ENCODE results near the gene ALK.

Gene ALK

DNA sequence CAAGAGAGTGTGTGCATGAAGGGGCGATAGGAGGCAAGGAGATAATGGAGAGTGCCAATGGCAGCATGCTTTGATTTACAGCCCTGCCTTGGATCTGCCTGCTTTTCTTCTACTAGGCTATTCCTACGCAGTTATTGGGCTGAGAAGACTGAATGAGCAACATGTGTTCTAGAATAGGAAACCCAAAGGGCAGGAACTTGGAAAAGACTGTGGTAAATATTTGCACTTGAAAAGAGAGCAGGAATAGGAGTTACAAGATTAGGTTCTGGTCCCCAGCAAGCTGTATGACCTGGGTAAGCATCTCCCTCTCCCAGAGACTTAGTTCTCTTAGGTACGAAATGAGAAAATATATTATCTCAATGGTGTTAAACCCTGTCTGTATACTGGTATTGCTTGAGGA lies 438.5 kb downstream of the ALK start:
- DNase-seq (ENCODE audit: low read depth, low spot score) = no peak
- no peak overlapping the region for H3K27ac ChIP-seq

DNA sequence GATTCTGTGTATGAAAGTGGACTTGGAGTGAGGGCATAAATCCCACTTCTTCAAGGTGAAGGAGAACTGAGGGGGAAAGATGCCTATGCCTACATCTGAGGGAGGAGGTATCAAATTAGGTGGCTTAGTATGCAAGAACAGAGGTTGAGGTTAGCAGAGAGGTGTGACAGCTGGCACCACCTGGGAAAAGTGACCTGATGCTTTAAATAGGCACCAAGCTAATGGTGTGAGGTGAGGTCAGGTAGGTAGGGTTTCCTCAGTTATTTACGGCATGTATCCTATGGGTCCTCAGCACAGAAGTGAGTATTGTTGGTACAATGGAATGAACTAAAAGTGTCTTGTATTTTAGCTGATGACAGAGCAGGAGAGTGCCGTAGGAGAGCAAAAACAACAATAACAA lies 439.0 kb downstream of the ALK start:
- no peak for DNase-seq (ENCODE audit: low read depth, low spot score)
- H3K27ac ChIP-seq = no peak overlapping the region

DNA sequence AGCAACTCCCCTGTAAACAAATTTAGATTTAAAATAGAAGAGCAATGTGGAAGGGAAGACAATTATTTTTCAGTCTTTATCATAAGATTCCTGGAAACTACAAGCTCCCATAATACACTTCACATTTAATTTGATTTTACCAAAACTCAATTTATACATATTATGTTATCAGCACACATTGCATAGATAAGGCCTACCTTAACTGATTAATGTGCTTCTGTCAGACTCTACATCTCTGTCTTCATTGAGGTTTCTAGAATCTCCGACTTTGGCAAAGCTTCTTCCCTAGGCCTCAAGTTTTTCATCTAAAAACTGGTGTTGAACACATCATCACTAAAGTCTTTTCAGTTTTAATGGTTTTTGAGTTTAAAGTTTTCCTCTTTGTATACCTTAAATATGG lies 440.1 kb downstream of the ALK start:
- H3K27ac ChIP-seq = no peak overlapping the region
- no peak for DNase-seq (ENCODE audit: low read depth, low spot score)

DNA sequence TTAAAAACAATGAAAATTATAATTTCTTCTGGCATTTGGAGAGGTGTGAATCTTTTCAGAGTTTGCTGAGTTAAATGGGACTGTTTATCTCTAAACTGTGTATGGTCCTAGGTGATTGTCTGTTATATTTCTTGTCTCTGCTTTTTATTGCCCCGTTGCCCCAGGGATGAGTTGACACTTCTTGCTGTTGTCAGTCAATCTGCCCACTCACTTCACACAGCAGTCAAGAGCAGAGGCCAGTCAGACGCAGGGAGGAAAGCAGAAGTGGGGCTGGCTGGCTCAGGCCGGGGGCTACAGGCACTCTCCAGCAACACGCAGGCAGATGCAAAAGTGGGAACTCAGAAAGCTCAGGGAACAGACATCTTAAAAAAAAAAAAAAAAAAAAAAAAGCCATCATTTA lies 441.0 kb downstream of the ALK start:
- no peak for DNase-seq (ENCODE audit: low read depth, low spot score)

DNA sequence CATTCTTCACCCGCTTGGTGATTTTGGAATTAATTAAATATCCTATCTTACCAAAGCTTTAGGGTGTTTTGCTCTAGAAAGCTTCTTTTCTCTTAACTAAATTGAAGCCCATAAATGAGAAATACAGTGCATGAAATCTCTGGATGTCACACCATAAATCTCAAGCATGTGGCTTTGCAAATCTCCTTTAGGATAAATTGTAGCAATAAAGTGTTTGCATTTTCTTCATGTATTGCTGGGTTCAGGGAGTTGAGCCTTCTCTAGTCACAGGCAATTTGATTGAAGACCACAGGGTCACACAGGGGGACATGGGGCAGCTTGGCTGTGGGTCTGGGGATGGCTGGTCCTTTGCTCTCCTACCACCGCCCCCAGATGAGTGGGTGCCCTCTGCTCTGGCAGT lies 442.0 kb downstream of the ALK start:
- no peak overlapping the region for H3K27ac ChIP-seq
- no peak for DNase-seq (ENCODE audit: low read depth, low spot score)

More for the DNA sequence above, 441.0 kb downstream of the ALK start:
- H3K27ac ChIP-seq = no peak overlapping the region

DNA sequence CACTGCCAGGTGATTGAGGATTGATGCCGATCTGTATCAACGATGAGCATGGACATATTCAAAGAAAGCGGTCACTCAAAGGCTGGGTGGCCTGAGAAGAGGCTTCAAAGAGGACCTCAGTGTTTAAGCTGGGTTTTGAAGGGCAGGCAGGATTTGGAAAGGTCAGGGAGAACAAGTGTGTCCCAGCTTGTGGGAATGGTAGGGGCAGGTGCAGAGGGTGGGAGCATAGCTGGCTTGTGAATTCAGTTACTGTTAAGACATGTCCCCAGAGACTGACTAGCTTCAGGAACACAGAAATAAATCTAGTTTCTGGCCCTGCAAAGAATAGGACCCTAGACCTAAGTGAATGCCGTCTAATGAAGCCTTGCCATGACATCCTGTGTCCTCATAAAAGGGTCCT lies 442.7 kb downstream of the ALK start:
- no peak for DNase-seq (ENCODE audit: low read depth, low spot score)
- H3K27ac ChIP-seq = no peak overlapping the region

DNA sequence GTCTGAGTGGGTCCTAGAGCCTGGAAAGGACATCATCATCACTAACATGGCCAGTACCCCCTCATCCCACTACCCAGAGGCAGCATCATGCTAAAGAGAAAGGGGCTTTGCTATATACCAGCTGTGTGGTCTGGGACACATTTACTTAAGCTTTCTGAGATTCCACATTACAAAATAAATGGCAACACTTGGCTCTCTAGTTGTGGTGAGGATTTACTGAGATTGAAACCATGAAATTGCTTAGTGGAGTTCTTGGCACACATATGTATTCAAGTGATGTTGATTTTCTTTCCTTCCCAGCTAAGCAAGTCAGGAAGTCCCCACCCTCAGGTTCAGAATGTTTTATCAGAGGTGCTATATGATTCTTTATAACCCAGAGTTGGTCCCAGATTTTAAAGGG lies 444.2 kb downstream of the ALK start:
- no peak for DNase-seq (ENCODE audit: low read depth, low spot score)
- H3K27ac ChIP-seq = no peak overlapping the region

DNA sequence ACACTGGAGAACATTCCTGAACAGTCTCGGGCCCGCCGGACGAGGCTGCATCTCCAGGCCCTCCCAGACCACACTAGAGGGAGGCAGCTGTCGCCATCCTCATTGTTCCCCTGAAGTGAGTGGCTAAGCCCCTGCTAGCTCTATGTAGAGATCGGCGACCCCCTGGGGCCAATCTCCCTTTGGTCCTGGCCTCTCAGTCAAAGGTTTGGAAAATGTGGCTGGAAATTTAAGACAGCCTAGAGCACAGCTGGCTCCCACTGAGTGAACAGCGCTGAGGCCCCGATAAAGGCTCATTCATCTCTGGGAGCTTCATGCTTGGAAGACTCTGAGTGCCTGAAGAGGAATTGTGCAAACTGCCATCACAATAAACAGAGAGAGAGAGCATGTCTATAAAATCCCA lies 445.9 kb downstream of the ALK start:
- no peak for DNase-seq (ENCODE audit: low read depth, low spot score)
- H3K27ac ChIP-seq = no peak overlapping the region

DNA sequence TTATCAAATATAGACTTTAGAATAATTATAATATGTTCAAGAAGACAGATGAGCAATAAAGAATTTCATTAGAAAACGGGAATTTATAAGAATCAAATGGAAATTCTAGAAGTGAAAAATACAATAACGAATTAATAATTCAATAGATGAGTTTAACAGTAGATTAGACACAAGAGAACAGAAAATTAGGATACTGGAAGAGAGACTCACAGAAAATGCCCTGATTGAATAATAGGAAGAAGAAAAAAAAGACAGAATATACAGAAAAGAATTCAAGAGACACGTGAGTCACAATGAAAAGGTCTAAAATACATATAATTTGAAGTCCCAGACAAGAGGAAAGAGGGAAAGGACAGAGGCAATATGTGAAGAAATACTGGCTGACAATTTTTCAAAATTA lies 451.4 kb downstream of the ALK start:
- no peak overlapping the region for H3K27ac ChIP-seq
- no peak for DNase-seq (ENCODE audit: low read depth, low spot score)

DNA sequence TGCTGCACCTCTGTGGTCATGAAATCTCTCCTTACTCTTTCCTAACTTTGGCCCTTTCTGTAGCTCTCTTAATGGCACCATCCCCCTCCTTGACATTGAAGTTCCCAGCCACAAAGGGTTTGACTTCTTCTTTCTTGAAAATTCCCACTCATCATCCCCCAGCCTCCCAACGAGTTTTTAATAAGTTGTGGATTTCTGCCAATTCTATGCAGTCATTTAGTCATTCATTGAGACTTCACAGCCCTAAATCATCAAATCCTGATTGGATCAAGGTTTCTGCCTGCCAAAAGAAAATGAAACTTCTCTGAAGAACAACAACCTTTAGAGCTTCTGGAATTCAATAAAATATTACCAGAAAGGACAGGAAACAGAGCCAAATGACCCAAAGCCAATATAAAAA lies 451.9 kb downstream of the ALK start:
- H3K27ac ChIP-seq = no peak overlapping the region
- no peak for DNase-seq (ENCODE audit: low read depth, low spot score)

DNA sequence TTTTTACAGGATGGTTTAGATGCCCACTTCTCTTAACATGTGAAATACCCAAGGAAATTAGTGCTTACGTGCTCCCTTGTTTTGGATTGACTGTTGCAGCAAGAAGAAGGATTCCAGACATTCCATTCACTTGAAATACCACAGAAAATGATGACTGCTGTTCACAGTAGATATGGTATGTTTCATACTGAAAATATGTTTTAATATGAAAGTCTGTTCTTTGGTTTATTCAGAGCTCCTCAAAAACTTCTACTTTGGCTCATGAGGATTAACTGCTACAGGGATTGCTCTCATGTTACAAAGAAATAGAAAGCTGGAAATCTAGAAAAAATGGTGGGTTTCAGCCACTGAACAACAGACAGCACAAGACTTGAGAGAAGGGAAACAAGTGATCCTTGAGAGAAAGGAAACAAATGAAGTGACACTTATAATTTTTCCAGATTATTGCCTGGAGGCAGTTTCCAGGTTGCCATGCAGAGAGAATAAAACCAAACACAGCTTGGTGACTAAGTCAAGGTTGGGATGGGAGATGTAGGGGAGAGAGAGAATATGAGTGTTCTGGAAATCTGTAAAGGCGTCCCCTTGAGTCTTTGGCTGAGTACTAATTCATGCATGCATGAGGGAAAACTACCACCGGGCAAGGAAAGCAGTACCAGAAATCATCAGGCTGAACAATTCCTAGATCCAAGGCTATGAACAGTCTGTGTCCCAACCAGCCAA lies 458.0 kb downstream of the ALK start:
- no peak for DNase-seq (ENCODE audit: low read depth, low spot score)
- H3K27ac ChIP-seq = peak overlapping the region; percentile 30

DNA sequence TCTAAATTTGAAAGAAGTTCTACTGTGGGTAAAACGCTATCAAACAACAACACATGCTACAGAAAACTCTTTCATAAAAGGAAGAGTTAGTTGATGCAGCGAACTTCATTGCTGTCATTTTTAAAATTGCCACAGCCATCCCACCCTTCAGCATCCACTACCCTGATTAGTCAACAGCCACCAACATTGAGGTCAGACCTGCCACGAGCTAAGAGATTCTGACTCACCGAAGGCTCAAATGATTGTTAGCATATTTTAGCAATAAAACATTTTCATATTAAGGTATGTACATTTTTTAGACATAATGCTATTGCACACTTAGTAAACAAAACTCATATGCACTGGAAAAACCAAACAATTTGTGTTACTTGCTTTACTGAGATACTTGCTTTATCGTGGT lies 459.1 kb downstream of the ALK start:
- DNase-seq (ENCODE audit: low read depth, low spot score) = no peak
- H3K27ac ChIP-seq = no peak overlapping the region

DNA sequence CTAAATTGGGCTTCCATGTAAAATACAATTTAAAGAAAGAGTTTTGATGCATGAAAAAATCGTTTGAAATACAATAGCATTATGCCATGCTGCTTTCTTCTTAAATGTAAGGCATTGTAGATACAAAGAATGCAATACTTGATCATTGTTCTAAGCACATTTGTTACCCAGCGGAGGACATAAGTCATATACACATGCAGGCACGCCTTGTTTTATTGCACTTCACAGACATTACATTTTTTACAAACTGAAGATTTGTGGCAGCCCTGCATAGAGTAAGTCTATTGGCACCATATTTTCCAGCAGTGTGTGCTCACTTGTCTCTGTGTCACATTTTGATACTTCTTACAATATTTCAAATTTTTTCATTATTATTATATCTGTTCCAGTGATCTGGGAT lies 461.2 kb downstream of the ALK start:
- no peak overlapping the region for H3K27ac ChIP-seq
- DNase-seq (ENCODE audit: low read depth, low spot score) = no peak

DNA sequence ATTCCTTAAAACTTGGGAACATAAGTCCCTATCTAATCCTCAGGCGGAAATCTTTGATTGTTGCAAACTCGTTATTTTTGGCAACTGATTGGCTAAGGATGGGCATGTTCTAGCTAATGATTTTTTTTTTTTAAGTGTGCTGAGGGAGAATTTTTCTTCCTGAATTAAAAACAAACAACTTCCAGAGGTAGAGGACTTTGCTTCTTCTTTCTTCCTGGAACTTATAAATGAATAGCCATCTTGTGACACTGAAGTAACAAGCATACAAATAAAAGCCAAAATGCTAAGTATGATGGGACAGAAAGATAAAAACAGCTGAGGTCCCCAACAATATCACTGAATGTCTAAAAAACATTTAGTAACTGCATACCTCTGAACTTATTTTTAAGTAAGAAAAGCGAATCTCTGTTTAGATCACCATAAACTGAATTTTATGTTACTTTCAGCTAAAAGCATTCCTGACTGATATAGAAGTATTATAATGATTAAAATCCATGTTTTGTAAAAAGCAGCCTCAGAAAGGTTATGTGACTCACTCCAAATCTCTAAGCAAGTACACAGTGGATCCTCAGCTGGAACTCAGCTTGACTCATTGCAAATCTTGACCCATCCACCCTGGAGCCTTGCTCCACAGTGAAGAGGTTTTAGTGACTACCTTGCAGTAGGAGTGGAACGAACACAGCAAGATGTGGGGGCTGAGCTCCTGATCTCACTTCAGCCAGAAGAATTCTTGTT lies 461.8 kb downstream of the ALK start:
- H3K27ac ChIP-seq = no peak overlapping the region
- no peak for DNase-seq (ENCODE audit: low read depth, low spot score)

DNA sequence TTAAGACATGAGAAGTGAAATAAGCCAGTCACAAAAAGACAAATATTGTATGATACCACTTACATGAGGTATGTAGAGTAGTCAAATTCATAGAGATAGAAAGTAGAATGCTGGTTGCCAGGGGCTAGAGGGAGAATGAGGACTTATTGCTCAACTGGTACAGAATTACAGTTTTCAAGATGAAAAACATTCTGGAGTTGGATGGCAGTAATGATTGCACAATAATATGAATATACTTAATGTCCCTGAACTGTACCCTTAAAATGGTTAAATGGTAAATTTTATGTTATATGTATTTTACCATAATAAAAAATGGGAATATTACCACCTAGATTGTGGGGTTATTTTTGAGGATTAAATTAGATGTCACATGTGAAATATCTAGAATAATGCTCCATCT lies 465.0 kb downstream of the ALK start:
- DNase-seq (ENCODE audit: low read depth, low spot score) = no peak
- H3K27ac ChIP-seq = no peak overlapping the region

DNA sequence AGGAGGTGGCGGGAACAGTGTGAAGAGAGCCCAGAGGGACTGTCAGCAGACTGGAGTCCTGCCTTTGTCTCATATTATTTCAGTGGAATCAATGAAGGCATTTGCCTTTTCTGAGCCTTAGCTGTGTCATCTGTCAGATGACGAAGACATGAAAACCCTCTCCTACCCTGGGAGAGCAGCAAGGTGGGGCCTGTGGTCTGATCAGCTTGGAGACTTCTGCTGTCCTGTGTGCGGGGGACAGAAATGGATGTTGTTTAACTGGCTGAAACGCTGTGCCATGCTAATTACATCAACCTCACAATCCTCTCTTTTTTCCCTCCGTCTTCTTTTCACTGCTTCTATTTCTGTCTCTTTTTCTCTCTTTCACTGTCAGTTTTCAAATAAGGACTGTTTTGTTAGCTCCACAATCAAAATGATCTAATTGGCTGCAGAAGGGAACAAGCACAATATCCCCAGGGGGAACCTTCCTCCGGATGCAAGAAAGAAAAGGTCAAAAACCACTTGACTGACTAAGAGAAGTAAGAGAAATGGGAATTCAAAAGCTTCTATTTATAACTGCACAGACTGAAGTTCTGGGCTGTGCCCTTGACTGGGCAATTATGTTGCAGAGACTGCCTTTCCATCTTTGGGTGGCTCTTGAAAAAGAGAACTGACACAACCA lies 466.1 kb downstream of the ALK start:
- H3K27ac ChIP-seq = no peak overlapping the region
- DNase-seq (ENCODE audit: low read depth, low spot score) = no peak

DNA sequence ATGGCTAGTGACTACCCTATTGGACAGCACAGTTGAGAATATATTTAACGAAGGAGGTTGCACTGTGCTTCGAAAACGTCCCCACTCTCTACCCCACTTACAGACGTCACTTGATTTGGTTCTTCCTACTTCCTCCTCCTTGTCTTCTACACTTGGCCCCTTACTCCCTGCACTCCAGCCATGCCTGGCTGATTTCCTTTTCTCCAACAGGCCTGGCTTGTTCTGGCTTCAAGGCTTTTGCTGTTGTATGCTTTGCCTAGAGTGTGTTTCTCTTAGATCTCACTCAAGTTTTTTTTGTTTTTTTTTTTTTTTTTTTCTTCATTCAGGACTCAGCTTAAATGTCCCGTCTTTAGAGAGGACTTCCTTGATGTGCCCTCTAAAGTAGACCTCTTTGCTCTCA lies 469.4 kb downstream of the ALK start:
- no peak overlapping the region for H3K27ac ChIP-seq
- no peak for DNase-seq (ENCODE audit: low read depth, low spot score)

DNA sequence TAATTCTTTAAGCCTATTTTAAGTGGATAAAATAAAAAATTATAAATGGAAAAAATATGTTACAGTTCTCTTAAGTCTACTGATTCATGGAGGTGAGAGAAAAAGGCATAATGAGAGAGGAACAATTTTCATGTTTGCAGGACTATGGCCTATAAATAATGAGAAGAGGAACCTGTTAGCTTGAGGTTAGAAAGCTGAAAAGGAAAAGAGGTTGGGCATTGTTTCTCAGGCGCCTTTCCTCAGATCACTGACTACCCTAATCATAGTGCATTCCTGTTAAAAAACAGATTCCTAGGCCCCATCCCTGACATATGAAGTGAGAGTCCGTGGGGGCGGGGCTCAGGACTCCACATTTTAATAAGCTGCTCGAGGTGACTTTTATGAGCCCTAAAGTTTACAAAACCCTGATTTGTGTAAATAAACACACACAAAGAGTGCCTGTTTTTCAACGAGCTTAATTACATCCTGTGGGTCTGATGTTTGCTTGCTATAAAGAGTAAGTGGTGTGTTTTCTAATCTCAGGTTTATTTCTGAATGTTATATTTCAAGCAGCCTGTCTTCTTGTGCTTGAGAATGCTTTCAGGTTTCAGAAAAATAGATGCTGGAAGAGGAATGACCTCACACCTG lies 470.7 kb downstream of the ALK start:
- no peak for DNase-seq (ENCODE audit: low read depth, low spot score)
- H3K27ac ChIP-seq = no peak overlapping the region

DNA sequence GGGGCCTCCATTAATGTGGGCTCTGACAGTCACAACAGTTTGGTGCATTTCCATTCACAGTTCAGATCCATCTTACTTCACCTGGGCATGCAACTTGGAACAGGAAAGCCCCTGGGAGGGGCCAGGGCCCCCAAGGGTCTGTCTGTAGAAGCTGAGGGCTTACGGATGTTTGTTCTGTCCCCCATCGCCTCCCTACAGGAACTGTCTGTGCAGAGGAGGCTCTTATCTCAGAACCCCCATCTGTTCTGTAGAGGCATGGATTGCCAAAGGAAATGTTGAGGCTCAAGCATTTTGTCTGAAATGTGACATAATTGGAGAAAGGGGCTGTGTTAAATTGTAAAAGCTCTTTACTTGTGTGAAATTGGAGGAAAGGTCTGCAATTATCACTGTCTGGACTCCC lies 471.9 kb downstream of the ALK start:
- H3K27ac ChIP-seq = no peak overlapping the region
- DNase-seq (ENCODE audit: low read depth, low spot score) = no peak

DNA sequence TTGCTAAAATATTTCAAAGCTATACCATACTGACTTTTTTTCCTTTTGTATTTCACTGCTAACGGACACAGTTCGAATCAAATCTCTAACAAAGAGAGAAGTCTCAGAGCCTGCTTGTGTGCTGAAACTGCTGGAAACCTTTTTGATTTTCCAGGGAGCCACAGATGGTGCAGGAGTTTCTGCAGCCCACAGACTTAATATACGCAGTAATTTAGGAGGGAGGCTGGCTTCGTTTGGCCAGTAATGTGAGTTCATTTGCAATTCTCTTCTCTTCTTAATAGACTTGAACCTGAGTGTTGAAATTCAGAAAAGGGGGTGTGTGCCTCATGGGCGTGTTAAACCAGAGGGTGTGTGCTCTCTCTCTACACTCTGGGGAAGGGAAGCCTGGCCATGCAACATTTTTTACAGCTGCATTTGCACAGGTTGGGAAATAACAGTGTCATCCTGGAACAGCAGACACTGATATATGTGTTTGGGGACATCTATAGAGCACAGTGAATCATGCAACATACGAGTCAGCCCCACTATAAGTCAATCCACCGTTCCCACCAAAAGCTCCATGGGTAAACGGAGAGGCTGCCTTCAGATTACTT lies 473.2 kb downstream of the ALK start:
- no peak overlapping the region for H3K27ac ChIP-seq
- DNase-seq (ENCODE audit: low read depth, low spot score) = no peak

DNA sequence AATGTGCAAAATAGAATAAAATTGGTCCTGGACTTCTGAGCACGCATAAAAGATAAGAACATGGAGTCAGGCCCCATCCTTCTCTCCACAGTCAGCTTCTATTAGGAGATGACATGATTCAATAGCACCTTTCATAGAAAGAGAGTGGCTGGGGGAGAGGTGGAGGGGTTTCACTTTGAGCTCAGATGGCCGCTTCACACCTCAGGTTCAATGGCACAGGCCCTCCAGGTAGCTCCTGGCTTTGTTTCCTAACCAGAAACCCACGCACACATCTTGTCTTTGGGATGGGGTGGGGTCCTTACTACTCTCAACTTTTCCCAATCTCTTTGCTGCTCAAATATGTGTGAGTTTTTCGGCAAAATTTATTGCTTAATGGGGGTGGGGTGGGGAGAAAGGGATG lies 473.9 kb downstream of the ALK start:
- H3K27ac ChIP-seq = no peak overlapping the region
- no peak for DNase-seq (ENCODE audit: low read depth, low spot score)
